CD4-positive, alpha-beta T cell treated with Interleukin-10 for 1 hour (primary cell): ENCODE measurements around the gene ALDH1B1.
"Not testable (repeated sequence)": the region's sequence is repeated elsewhere in the genome, so short reads cannot be mapped to it uniquely, and the experiment has no call there.

Experiments
- DNase-seq: peaks from one replicate; pipeline ENCODE4 v3.0.0-alpha.2; 2020

Gene ALDH1B1

GRCh38 chr9:38362852-38363588 lies 29.5 kb upstream of the ALDH1B1 start:
- DNase-seq, result peak; percentile 40

GRCh38 chr9:38363589-38363925 lies 28.9 kb upstream of the ALDH1B1 start:
- no peak for DNase-seq

DNA sequence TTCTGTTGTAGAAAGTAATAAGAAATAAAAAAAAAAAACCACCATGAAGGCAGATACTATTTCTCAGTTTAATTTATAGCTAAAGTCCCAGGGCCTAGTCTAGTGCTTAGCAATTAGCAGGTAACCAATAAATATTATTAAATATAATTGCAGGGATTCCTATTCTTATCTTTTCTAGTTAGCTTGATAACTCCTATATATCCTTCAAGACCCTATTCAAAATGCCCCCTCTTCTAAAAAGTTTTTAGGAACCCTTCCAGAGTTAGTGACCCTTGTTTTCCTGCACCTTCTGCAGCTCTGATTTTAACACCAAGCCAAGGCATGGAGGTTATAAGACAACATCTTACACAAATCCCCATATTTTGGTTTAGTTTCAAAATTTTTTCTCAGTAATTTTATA lies 24.6 kb upstream of the ALDH1B1 start:
- DNase-seq, result no peak

- DNase-seq, result no peak
Observed at GRCh38 chr9:38368731-38369130, 23.8 kb upstream of the ALDH1B1 start.

GRCh38 chr9:38370176-38370575 lies 22.3 kb upstream of the ALDH1B1 start:
- no peak for DNase-seq

DNA sequence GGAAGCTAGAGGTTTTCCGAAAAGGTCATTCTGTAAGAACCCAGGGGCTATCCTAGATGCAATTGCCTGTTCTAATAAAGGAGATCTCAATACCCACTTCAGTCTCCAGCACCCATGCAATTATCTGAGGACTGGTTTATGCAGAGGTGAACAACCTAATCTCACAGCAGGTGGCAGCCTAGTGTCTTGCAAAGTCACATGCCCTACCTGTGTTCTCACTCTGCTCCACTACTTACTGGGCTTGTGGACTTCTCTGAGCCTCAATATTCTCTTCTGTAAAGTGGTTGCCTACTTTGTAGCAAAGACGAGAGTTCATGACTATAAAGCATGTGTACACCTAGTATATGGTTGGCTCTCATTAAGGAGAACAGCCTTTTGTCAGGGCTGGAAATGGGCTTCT lies 21.0 kb upstream of the ALDH1B1 start:
- peak; percentile 39 for DNase-seq

GRCh38 chr9:38372762-38373619 lies 19.5 kb upstream of the ALDH1B1 start:
- no peak for DNase-seq

GRCh38 chr9:38373679-38374078 lies 18.8 kb upstream of the ALDH1B1 start:
- DNase-seq, result no peak

DNA sequence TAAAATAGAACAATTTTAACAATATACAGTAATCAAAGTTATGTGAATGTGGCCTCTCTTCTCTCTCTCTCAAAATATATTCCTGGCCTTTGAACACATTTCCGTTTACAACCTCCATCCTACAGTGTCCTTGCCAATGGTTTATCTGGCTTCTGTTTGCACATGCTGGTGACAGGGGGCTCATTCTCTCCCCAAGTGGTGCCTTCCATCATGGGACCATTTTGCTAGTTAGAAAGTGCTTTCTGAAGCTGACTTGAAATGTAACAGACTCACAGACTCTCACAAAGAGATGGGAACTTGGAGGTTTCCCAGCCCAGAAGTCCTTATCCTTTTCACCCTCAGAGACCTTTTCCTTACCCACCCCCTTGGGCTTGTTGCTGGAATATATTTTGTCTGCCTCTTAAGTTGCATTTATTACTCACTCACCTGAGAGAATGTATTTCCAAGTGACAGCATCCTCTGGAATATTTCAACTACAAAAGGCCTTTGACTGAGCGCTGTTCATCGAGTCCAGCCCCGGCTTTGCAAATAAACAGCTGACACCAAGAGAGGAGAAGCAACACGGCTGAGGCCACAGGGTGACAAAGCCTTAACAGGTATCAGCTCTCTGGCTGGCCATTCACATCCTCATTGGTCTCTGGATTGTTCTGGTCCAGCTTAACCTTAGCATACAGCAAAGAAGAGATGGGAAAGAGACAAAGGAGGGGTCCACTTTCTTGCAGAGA lies 17.5 kb upstream of the ALDH1B1 start:
- no peak for DNase-seq

- no peak for DNase-seq
Observed at GRCh38 chr9:38375572-38375963, 16.9 kb upstream of the ALDH1B1 start.

- DNase-seq, result no peak
Observed at GRCh38 chr9:38376021-38376670, 16.4 kb upstream of the ALDH1B1 start.

DNA sequence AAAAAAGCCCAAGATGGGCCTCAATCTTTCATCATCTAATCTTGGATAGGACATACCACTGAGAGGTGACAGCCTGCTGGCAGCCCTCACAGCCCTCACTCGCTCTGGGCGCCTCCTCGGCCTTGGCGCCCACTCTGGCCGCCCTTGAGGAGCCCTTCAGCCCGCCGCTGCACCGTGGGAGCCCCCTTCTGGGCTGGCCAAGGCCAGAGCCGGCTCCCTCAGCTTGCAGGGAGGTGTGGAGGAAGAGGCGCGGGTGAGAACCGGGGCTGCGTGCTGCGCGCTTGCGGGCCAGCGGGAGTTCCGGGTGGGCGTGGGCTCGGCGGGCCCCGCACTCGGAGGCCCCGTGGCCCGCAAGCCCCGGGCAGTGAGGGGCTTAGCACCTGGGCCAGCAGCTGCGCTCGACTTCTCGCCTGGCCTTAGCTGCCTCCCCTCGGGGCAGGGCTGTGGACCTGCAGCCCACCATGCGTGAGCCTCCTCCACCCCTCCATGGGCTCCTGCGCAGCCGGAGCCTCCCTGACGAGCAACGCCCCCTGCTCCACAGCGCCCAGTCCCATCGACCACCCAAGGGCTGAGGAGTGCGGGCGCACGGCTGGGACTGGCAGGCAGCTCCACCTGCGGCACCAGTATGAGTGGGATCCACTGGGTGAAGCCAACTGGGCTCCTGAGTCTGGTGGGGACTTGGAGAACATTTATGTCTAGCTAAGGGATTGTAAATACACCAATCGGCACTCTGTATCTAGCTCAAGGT lies 15.0 kb upstream of the ALDH1B1 start:
- DNase-seq, result not testable (repeated sequence)

DNA sequence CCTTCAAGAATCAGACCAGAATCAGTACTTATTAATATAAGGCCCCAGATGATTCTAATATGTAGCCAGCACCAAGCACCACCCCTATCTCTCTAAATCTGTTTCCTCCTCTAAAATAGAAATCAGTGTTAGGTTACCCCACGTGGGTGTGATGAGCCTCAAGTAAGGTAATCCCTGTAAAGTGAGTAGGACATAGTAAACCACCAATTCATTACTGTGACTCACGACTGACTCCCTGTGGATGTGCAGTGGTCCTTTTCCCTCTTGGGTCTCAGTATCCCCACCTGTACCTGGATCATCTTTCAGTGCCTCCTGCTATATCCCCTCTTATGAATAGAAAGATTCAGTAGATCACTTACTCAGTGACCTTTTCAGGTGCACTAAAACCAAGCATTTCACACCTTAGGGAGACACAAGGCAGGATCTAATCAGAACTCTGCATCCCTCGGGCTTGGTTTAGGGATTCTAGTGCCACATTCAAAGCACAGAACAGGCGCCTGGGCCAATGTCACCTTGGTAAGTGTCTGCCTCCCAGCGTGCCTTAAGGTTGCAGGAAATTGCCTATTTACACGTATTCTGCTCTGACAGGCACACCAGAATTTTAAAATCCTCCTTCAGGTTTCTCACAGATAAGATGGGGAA lies 12.2 kb upstream of the ALDH1B1 start:
- DNase-seq, result no peak

DNA sequence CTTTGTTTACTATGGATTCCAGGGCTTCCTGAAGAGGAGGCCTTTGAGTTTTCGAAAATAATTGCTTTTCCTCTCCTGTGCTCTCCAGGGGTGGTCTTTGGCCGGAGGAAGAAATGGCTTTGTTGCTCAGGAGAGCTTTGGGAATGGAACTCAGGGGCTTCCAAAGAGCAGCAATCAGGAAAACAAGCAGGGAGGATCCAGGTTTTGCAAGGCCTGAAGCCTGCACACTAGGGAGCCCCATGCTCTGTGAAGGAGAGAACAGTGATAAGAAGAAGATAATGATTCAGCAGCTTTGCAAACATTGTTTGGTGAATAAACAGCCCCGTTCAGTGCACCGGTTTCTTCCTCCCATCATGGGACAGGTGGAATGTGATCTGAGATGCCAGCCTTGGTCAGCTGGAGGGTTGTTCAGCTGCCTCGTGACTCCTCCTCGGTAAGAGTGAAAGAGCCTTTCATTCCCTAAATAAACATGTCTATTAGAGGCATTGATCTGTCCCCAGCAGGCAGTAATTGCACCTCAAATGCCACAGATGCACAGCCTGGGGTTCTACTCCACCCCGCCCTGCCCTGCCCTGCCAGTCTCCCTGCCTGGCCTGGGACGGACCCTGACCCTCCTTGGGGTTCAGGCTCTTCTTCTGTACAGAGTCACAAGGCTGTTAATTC lies 11.5 kb upstream of the ALDH1B1 start:
- DNase-seq, result no peak

GRCh38 chr9:38382141-38382540 lies 10.4 kb upstream of the ALDH1B1 start:
- DNase-seq, result no peak

GRCh38 chr9:38384990-38385848 lies 7.3 kb upstream of the ALDH1B1 start:
- DNase-seq, result no peak

- no peak for DNase-seq
Observed at GRCh38 chr9:38385896-38386295, 6.6 kb upstream of the ALDH1B1 start.

GRCh38 chr9:38386319-38386895 lies 6.1 kb upstream of the ALDH1B1 start:
- DNase-seq, result no peak

GRCh38 chr9:38387066-38387465 lies 5.4 kb upstream of the ALDH1B1 start:
- DNase-seq, result no peak

GRCh38 chr9:38387751-38388150 lies 4.8 kb upstream of the ALDH1B1 start:
- DNase-seq, result no peak
